ENCODE results near the gene DTX1.
"Not testable (repeated sequence)": the region's sequence is repeated elsewhere in the genome, so short reads cannot be mapped to it uniquely, and the experiment has no call there.

The DTX1 gene

GRCh38 chr12:113114447-113115178, 58.1 kb downstream of the DTX1 start:
- DNase-seq (ENCODE audit: low spot score) = no peak

- DNase-seq (ENCODE audit: low spot score) = no peak
These were observed 59.1 kb downstream of the DTX1 start for GRCh38 chr12:113115455-113116126.

- no peak for DNase-seq (ENCODE audit: low spot score)
These were observed 60.3 kb downstream of the DTX1 start for GRCh38 chr12:113116875-113117274.

GRCh38 chr12:113117684-113118083, 61.2 kb downstream of the DTX1 start:
- not testable (repeated sequence) for DNase-seq (ENCODE audit: low spot score)

GRCh38 chr12:113118142-113118541, 61.6 kb downstream of the DTX1 start:
- DNase-seq (ENCODE audit: low spot score) = no peak

- DNase-seq (ENCODE audit: low spot score) = no peak
These were observed 63.6 kb downstream of the DTX1 start for GRCh38 chr12:113119980-113120669.

- no peak for DNase-seq (ENCODE audit: low spot score)
These were observed 64.3 kb downstream of the DTX1 start for GRCh38 chr12:113120670-113121370.

- DNase-seq (ENCODE audit: low spot score) = no peak
These were observed 71.3 kb downstream of the DTX1 start for GRCh38 chr12:113127791-113128199.

- no peak for DNase-seq (ENCODE audit: low spot score)
These were observed 72.5 kb downstream of the DTX1 start for GRCh38 chr12:113128802-113129663.

GRCh38 chr12:113129664-113130456, 73.3 kb downstream of the DTX1 start:
- DNase-seq (ENCODE audit: low spot score) = no peak

- no peak for DNase-seq (ENCODE audit: low spot score)
These were observed 74.1 kb downstream of the DTX1 start for GRCh38 chr12:113130457-113131135.

- DNase-seq (ENCODE audit: low spot score) = no peak
These were observed 75.0 kb downstream of the DTX1 start for GRCh38 chr12:113131556-113131955.

- DNase-seq (ENCODE audit: low spot score) = no peak
These were observed 76.5 kb downstream of the DTX1 start for GRCh38 chr12:113133036-113133435.

- no peak for DNase-seq (ENCODE audit: low spot score)
These were observed 77.1 kb downstream of the DTX1 start for GRCh38 chr12:113133666-113134065.

- DNase-seq (ENCODE audit: low spot score) = no peak
These were observed 77.5 kb downstream of the DTX1 start for GRCh38 chr12:113134071-113134470.

- DNase-seq (ENCODE audit: low spot score) = no peak
These were observed 78.0 kb downstream of the DTX1 start for GRCh38 chr12:113134521-113134951.

GRCh38 chr12:113135178-113136127, 78.9 kb downstream of the DTX1 start, which contains the start of gene RASAL1:
TSS of gene RASAL1 (minus strand) at chr12:113135761. CDS start at chr12:113135462, 299 bp downstream.
- DNase-seq (ENCODE audit: low spot score) = no peak

GRCh38 chr12:113136128-113136989, 79.8 kb downstream of the DTX1 start:
- no peak for DNase-seq (ENCODE audit: low spot score)

All from left forelimb (tissue), 1 donor.